ENCODE data around the gene GALNT10. TPM values are rescaled to one million over a fixed set of nuclear protein-coding genes. Genes with fewer than 3 reads are reported as not detected.
A peak's percentile ranks its signal among the peaks of the same experiment; 100 is the strongest.

Gene GALNT10
- total and polyA plus RNA-seq, 10 of the 15 experiments (the other 5 are each of a cell fraction or from before 2014, with no cell fraction given): 3.9 to 35.4 (median 15.5) TPM

GRCh38 chr5:154221371-154221896, 30.9 kb downstream of the GALNT10 start (continued):
- no peak for TF ChIP-seq ATF2 (IDR thresholded peaks at IDR 0.05; ENCODE audit: low read length)
- TF ChIP-seq PRDM15 (CRISPR knock-in tag; IDR thresholded peaks at IDR 0.05): no peak
- TF ChIP-seq RBBP5 (conservative IDR thresholded peaks at IDR 0.05): no peak
- TF ChIP-seq POU2F2 (IDR thresholded peaks at IDR 0.05; ENCODE audit: borderline replicate concordance, low read depth, low read length): no peak

GRCh38 chr5:154222414-154222813, 31.9 kb downstream of the GALNT10 start:
- no TSS peak for BruUV-seq (replicated peaks)
- no peak for DNase-seq (ENCODE audit: low read depth, low spot score)
- RAD21 ChIA-PET (ENCODE audit: unreplicated experiment): no interaction called here
- Histone ChIP-seq H3K4me3 (no peak overlapping the region), H3K27me3 (replicated peaks in 1 of 2; ENCODE audit: control insufficient read depth in 2 of 2, insufficient read depth in 2 of 2, low read length in 1 of 2) (no peaks in the 10 kb centered on the region), H3K9me3 (replicated peaks; ENCODE audit: control insufficient read depth, insufficient read depth, low read length) (peaks cover 5% of the 10 kb centered on the region), H3K9ac (ENCODE audit: control insufficient read depth, insufficient read depth, low read length) (no peak overlapping the region), H3K27ac (ENCODE audit: control insufficient read depth, insufficient read depth) (no peak overlapping the region), H3K4me2 (ENCODE audit: control insufficient read depth, insufficient read depth) (no peak overlapping the region), H4K20me1 (ENCODE audit: control insufficient read depth, insufficient read depth) (no peaks in the 10 kb centered on the region), H2AFZ (ENCODE audit: control insufficient read depth, low read depth, low read length) (no peak overlapping the region), H3K79me2 (ENCODE audit: control insufficient read depth, insufficient read depth, low read length) (no peaks in the 10 kb centered on the region), H3K36me3 (ENCODE audit: control insufficient read depth in 2 of 2, insufficient read depth in 2 of 2, low read length in 1 of 2) (peaks cover 3 to 4% of the 10 kb centered on the region in 2 experiments; a peak in 3 of 4 replicates), H3K4me1 (ENCODE audit: control insufficient read depth, insufficient read depth, low read length) (peaks cover 2% of the 10 kb centered on the region; the same call in 1 of the 2 replicates)
- ATAC-seq: no peak
- POLR2A ChIA-PET: interaction anchor here (0.7 kb wide), 1 partner anchor 10 kb away, joined by 5 read pairs; no protein-coding TSS in a partner anchor
- 98% methylated on average over 2 of the region's 2 CpGs for WGBS (ENCODE audit: insufficient coverage, insufficient replicate concordance, low lambda C conversion rate, missing lambda C conversion rate)
- SMC1A ChIA-PET (ENCODE audit: uncharacterized antibody, unreplicated experiment): no interaction called here
- FAIRE-seq: peak; percentile 52
- CTCF ChIA-PET: interaction anchor here (0.5 kb wide), 1 partner anchor 15 kb away, joined by 3 read pairs; no protein-coding TSS in a partner anchor
- intact Hi-C loops (cut with micrococcal nuclease; ENCODE audit: unreplicated experiment): no loop called here
- in situ Hi-C loops (cut with MboI): no loop called here
- no peak for TF ChIP-seq SMARCA5 (IDR thresholded peaks at IDR 0.05)
- TF ChIP-seq MEF2A (IDR thresholded peaks at IDR 0.05; ENCODE audit: insufficient read depth, low read depth, low read length): no peak
- TF ChIP-seq IKZF2 (IDR thresholded peaks at IDR 0.05): no peak
- no peak for TF ChIP-seq NFYB (IDR thresholded peaks at IDR 0.05; ENCODE audit: insufficient read depth, low read depth, low read length)
- TF ChIP-seq NR2C2 (IDR thresholded peaks at IDR 0.05; ENCODE audit: borderline replicate concordance, control insufficient read depth, insufficient read length, low read depth): no peak
- no peak for TF ChIP-seq NRF1 (conservative IDR thresholded peaks at IDR 0.05; ENCODE audit: low read depth, low read length)
- no peak for TF ChIP-seq FOXK2 (IDR thresholded peaks at IDR 0.05)
- TF ChIP-seq ZNF687 (IDR thresholded peaks at IDR 0.05): no peak
- TF ChIP-seq JUNB (IDR thresholded peaks at IDR 0.05): no peak
- TF ChIP-seq SREBF1 (IDR thresholded peaks at IDR 0.05; ENCODE audit: low read length): no peak
- no peak for TF ChIP-seq IRF4 (IDR thresholded peaks at IDR 0.05; ENCODE audit: low read depth, low read length)
